NCI-H345 (cell line): ENCODE results near the gene WDR26.
"Not testable (repeated sequence)": the region's sequence is repeated elsewhere in the genome, so short reads cannot be mapped to it uniquely, and the experiment has no call there.

Experiments
- DNase-seq: peaks from one replicate; lab custom pipeline; 2025; lab: John Stamatoyannopoulos, UW

Gene WDR26

GRCh38 chr1:224433701-224434672 is 610 bp downstream of the WDR26 start:
- DNase-seq, result no peak

- DNase-seq, result no peak
Measured at GRCh38 chr1:224433041-224433691, 1.4 kb downstream of the WDR26 start.

GRCh38 chr1:224432672-224433040 is 1.9 kb downstream of the WDR26 start:
- DNase-seq, result no peak

GRCh38 chr1:224432146-224432545 is 2.5 kb downstream of the WDR26 start:
- DNase-seq, result no peak

- DNase-seq, result no peak
Measured at GRCh38 chr1:224431726-224432125, 2.9 kb downstream of the WDR26 start.

GRCh38 chr1:224430511-224431113 is 4.0 kb downstream of the WDR26 start:
- no peak for DNase-seq

GRCh38 chr1:224429616-224430326 is 4.8 kb downstream of the WDR26 start:
- DNase-seq, result no peak

- DNase-seq, result not testable (repeated sequence)
Measured at GRCh38 chr1:224428713-224429112, 5.9 kb downstream of the WDR26 start.

GRCh38 chr1:224427346-224427745 is 7.3 kb downstream of the WDR26 start:
- no peak for DNase-seq

GRCh38 chr1:224426869-224427268 is 7.7 kb downstream of the WDR26 start:
- not testable (repeated sequence) for DNase-seq

GRCh38 chr1:224425279-224425884 is 9.2 kb downstream of the WDR26 start:
- no peak for DNase-seq

- no peak for DNase-seq
Measured at GRCh38 chr1:224420106-224420505, 14.5 kb downstream of the WDR26 start.

GRCh38 chr1:224411766-224412165 is 22.8 kb downstream of the WDR26 start:
- DNase-seq, result no peak

GRCh38 chr1:224408294-224408590 is 26.4 kb downstream of the WDR26 start:
- DNase-seq, result no peak

- DNase-seq, result no peak
Measured at GRCh38 chr1:224407571-224408293, 26.9 kb downstream of the WDR26 start.

- DNase-seq, result no peak
Measured at GRCh38 chr1:224406216-224406615, 28.4 kb downstream of the WDR26 start.

- no peak for DNase-seq
Measured at GRCh38 chr1:224405604-224405970, 29.0 kb downstream of the WDR26 start.

GRCh38 chr1:224404916-224405603 is 29.5 kb downstream of the WDR26 start:
- no peak for DNase-seq

GRCh38 chr1:224402472-224403036 is 32.0 kb downstream of the WDR26 start:
- no peak for DNase-seq

- no peak for DNase-seq
Measured at GRCh38 chr1:224399887-224400286, 34.7 kb downstream of the WDR26 start.
